Neural crest cell (in vitro differentiated cells): Measurements from ENCODE around the gene RNF215. TPM values are rescaled to one million over a fixed set of nuclear protein-coding genes. Genes with fewer than 3 reads are reported as not detected.
A peak's percentile ranks its signal among the peaks of the same experiment; 100 is the strongest.

Experiments used
- DNase-seq: peaks from one replicate; pipeline ENCODE4 v3.0.0; 2021; ENCODE audit warnings: low read depth, mixed read lengths, low spot score
- H3K27ac Mint-ChIP-seq: one replicate; pipeline ENCODE4 v1.8.0; 2021; ENCODE audit warnings: mild to moderate bottlenecking, mixed read lengths; ENCODE audit not compliant: unreplicated experiment
- H3K27me3 Mint-ChIP-seq: 2 replicates; pipeline ENCODE4 v1.8.0; 2021; ENCODE audit warnings: low read depth, mild to moderate bottlenecking, mixed read lengths
- H3K36me3 Mint-ChIP-seq: 2 replicates; pipeline ENCODE4 v1.8.0; 2021; ENCODE audit warnings: low read depth, mild to moderate bottlenecking, mixed read lengths
- H3K4me1 Mint-ChIP-seq: 2 replicates; pipeline ENCODE4 v1.8.0; 2021; ENCODE audit warnings: mixed read lengths
- H3K4me3 Mint-ChIP-seq: one replicate; pipeline ENCODE4 v1.8.0; 2021; ENCODE audit warnings: mild to moderate bottlenecking, mixed read lengths
- H3K9me3 Mint-ChIP-seq: 2 replicates; pipeline ENCODE4 v1.8.0; 2021; ENCODE audit warnings: mixed read lengths
- total RNA-seq: library from RNA; stranded (reverse); gene quantifications from 2 replicates; pipeline ENCODE4 v1.2.1, GENCODE V29; 2021
- TF ChIP-seq, protein P1 (sequence below): fragments of 200-600 bp; sonication (generic); conservative IDR thresholded peaks from 2 replicates; pipeline ENCODE4 v1.5.0; 2021; ENCODE audit warnings: antibody characterized with exemption, mild to moderate bottlenecking

Gene RNF215
- total RNA-seq, 1 donor from 2014 or later: 27.4 TPM

DNA sequence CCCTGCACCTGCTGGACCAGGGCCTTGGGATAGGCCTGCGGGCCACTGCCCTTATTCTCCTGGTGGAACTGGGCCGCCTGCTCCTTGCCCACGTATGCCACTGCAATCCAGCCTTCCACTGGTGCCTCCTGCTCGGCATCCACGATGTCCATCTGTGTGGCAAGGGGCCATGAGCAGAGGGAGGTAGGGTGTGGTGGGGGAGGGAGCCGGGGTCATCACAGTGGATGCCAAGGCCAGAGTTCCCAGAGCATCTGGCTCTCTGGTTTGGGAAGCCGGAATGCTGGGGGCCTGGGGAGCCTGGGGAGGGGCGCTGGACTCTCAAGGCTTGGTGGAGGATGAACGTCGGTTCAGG lies 627 bp downstream of the RNF215 start:
- Mint-ChIP-seq H3K4me1 (peaks cover 23% of the 10 kb centered on the region), H3K9me3 (no peaks in the 10 kb centered on the region), H3K27me3 (no peaks in the 10 kb centered on the region), H3K4me3 (peak overlapping the region; percentile 85), H3K36me3 (no peaks in the 10 kb centered on the region), H3K27ac (peak overlapping the region; percentile 81)
- DNase-seq: no peak
- TF ChIP-seq, protein P1, sequence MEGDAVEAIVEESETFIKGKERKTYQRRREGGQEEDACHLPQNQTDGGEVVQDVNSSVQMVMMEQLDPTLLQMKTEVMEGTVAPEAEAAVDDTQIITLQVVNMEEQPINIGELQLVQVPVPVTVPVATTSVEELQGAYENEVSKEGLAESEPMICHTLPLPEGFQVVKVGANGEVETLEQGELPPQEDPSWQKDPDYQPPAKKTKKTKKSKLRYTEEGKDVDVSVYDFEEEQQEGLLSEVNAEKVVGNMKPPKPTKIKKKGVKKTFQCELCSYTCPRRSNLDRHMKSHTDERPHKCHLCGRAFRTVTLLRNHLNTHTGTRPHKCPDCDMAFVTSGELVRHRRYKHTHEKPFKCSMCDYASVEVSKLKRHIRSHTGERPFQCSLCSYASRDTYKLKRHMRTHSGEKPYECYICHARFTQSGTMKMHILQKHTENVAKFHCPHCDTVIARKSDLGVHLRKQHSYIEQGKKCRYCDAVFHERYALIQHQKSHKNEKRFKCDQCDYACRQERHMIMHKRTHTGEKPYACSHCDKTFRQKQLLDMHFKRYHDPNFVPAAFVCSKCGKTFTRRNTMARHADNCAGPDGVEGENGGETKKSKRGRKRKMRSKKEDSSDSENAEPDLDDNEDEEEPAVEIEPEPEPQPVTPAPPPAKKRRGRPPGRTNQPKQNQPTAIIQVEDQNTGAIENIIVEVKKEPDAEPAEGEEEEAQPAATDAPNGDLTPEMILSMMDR: no peak

DNA sequence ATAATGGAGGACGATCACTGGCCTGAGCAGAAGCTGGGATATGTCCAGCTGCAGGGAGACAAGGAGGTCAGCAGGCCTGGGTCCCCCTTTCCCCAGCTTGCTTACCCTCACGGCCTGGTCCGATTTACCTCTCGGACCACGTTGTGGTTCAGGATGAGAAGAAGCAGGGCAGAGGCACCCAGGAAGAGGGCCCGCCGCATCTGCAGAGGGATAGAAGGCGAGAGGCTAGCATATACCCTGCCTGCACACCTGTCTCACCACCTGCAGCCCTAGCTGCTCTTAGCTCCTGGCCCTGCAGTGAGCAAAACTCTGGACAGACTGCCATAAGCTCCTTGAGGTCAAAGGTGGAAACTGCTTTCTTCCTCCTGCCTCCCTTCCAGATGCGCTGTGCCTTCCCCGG lies 1.3 kb downstream of the RNF215 start:
- peak overlapping the region; percentile 85 for H3K4me3 Mint-ChIP-seq
- H3K27me3 Mint-ChIP-seq: no peaks in the 10 kb centered on the region
- TF ChIP-seq, protein P1: no peak
- H3K36me3 Mint-ChIP-seq: no peaks in the 10 kb centered on the region
- DNase-seq: no peak
- peaks cover 16% of the 10 kb centered on the region for H3K4me1 Mint-ChIP-seq
- no peaks in the 10 kb centered on the region for H3K9me3 Mint-ChIP-seq
- H3K27ac Mint-ChIP-seq: no peak overlapping the region

DNA sequence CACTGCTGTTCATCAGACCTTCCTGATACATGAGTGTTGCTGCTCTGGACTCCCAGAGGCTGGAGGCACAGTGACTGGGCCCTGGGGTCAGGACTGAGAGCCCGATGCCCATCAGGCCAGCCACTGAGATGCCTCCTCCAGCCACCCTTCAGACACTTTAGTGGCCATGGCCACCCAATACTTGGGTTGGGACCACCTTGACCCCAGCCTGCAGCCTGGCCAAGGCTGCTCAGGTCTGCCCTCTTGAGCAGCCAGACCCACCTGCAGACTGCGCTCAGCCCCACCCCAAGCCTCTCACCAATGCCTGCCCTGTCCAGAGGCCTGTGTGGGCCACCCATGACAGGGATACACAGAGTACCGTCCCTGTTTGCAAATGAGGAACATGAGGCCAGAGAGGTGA lies 4.2 kb downstream of the RNF215 start:
- H3K27me3 Mint-ChIP-seq: no peaks in the 10 kb centered on the region
- no peak for DNase-seq
- H3K4me1 Mint-ChIP-seq: peaks cover 12% of the 10 kb centered on the region
- no peak overlapping the region for H3K4me3 Mint-ChIP-seq
- TF ChIP-seq, protein P1: no peak
- H3K36me3 Mint-ChIP-seq: no peaks in the 10 kb centered on the region
- H3K9me3 Mint-ChIP-seq: no peaks in the 10 kb centered on the region
- no peak overlapping the region for H3K27ac Mint-ChIP-seq

DNA sequence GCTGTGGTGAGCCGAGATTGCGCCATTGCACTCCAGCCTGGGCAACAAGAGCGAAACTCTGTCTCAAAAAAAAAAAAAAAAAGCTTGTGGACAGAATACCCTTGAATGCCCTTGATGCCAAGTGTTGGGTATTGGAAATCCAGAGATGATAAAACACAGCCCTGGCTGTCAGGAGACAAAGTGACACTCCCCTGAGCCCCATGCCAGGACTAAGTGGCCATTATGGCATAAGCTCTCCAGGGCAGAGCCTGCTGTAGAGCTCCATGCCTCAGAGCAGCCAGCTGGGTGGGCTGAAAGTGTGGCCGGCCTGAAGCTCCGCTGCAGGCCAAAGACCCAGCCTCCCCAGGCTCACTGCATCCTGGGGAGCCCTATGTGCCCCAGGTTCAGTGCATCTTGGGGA lies 4.9 kb downstream of the RNF215 start:
- TF ChIP-seq, protein P1: no peak
- Mint-ChIP-seq H3K4me3 (no peak overlapping the region), H3K36me3 (no peaks in the 10 kb centered on the region), H3K4me1 (peaks cover 9% of the 10 kb centered on the region), H3K9me3 (no peaks in the 10 kb centered on the region), H3K27me3 (no peaks in the 10 kb centered on the region), H3K27ac (no peak overlapping the region)
- no peak for DNase-seq

DNA sequence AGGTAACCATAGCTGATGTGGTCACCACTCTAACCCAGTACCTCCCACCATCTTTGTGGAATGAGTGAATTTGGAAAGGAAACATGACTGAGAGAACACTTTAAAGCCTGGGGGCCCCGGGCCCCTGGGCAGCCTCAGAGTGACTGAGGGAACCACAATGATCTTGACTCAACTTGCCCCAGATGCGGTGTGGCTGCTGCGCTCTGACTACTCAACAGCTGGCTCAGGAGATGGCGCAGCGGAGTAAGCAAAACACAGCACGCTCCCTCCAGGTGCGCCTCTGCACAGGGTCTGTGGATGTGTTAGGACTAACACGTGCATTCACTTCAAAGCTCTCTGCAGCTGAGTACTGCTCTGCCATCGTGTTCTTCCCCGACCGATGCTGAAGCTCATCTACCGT lies 5.9 kb downstream of the RNF215 start:
- no peak overlapping the region for H3K4me3 Mint-ChIP-seq
- peaks cover 2% of the 10 kb centered on the region for H3K4me1 Mint-ChIP-seq
- TF ChIP-seq, protein P1: no peak
- H3K27ac Mint-ChIP-seq: no peak overlapping the region
- no peak for DNase-seq
- no peaks in the 10 kb centered on the region for H3K36me3 Mint-ChIP-seq
- no peaks in the 10 kb centered on the region for H3K27me3 Mint-ChIP-seq
- no peaks in the 10 kb centered on the region for H3K9me3 Mint-ChIP-seq

DNA sequence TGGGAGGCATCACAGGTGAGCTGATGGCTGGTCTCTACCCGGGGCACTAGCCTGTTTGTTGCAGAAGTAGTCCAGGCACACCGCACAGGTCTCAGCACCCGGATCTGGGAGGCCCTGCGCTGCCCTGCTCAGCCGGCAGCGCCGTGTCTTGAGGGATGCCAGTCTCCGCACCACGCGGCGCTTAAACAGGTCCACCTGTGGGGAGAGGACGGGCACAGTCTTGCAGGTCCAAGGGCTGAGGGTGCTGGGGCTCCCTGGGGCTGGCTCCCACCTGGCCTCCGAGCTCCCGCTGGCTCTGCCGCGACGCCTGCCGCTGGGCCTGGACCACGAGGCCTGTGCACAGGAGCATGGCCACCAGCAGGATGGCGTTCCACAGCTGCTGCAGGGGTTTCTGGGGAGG lies 7.2 kb downstream of the RNF215 start:
- no peak for DNase-seq
- TF ChIP-seq, protein P1: no peak
- Mint-ChIP-seq H3K36me3 (no peaks in the 10 kb centered on the region), H3K4me3 (no peak overlapping the region), H3K4me1 (no peaks in the 10 kb centered on the region), H3K27ac (no peak overlapping the region), H3K9me3 (no peaks in the 10 kb centered on the region), H3K27me3 (no peaks in the 10 kb centered on the region)
